GM23338 (cell line): ENCODE measurements around the gene DDX19B. TPM values are rescaled to one million over a fixed set of nuclear protein-coding genes. Genes with fewer than 3 reads are reported as not detected.

Experiments used
- ATAC-seq: fragments of 200-7000 bp; cut with Tn5 transposase; 3 replicates; pipeline ENCODE4 v1.9.1; 2020
- DNase-seq: peaks from one replicate; pipeline ENCODE4 v3.0.0-alpha.2; 2015; ENCODE audit warnings: low spot score
- H2AFZ ChIP-seq: fragments of 200-600 bp; sonication (generic); 2 replicates; pipeline ENCODE4 v1.8.0; 2016; ENCODE audit warnings: antibody characterized with exemption, mild to moderate bottlenecking, moderate library complexity
- H3F3A ChIP-seq: fragments of 200-600 bp; sonication (generic); replicated peaks from 2 replicates; pipeline ENCODE4 v1.8.0; 2017; ENCODE audit warnings: antibody characterized with exemption, mixed run types, low read depth
- H3K27ac ChIP-seq: fragments of 200-600 bp; sonication (generic); 2 replicates; pipeline ENCODE4 v1.6.1; 2016; ENCODE audit warnings: low read depth
- H3K27me3 ChIP-seq: fragments of 200-600 bp; sonication (generic); 2 replicates; pipeline ENCODE4 v1.8.0; 2016; ENCODE audit warnings: mild to moderate bottlenecking, mixed run types, moderate library complexity; ENCODE audit not compliant: insufficient read depth
- H3K36me3 ChIP-seq: fragments of 200-600 bp; sonication (generic); 2 replicates; pipeline ENCODE4 v1.8.0; 2016; ENCODE audit warnings: mild to moderate bottlenecking; ENCODE audit not compliant: insufficient read depth
- H3K4me1 ChIP-seq: fragments of 200-600 bp; sonication (generic); 2 replicates; pipeline ENCODE4 v1.8.0; 2016; ENCODE audit warnings: mild to moderate bottlenecking, moderate library complexity; ENCODE audit not compliant: insufficient read depth
- H3K4me2 ChIP-seq: fragments of 200-600 bp; sonication (generic); 2 replicates; pipeline ENCODE4 v1.7.1; 2017; ENCODE audit warnings: mixed run types
- H3K4me3 ChIP-seq: fragments of 200-600 bp; sonication (generic); 2 replicates; pipeline ENCODE4 v1.6.1; 2016; ENCODE audit warnings: mixed run types
- H3K79me2 ChIP-seq: fragments of 200-600 bp; sonication (generic); replicated peaks from 2 replicates; pipeline ENCODE4 v1.8.0; 2017; ENCODE audit warnings: mild to moderate bottlenecking; ENCODE audit not compliant: insufficient read depth
- H3K9me2 ChIP-seq: fragments of 200-600 bp; sonication (generic); 2 replicates; pipeline ENCODE4 v1.8.0; 2017; ENCODE audit not compliant: insufficient read depth
- H4K20me1 ChIP-seq: fragments of 200-600 bp; sonication (generic); replicated peaks from 2 replicates; pipeline ENCODE4 v1.8.0; 2017; ENCODE audit warnings: mild to moderate bottlenecking; ENCODE audit not compliant: insufficient read depth
- H3K27ac Mint-ChIP-seq: 2 replicates; pipeline ENCODE4 v1.8.0; 2020; ENCODE audit warnings: inconsistent platforms, mild to moderate bottlenecking, moderate library complexity, mixed read lengths
- H3K27me3 Mint-ChIP-seq: 3 replicates; pipeline ENCODE4 v1.8.0; 2022; ENCODE audit warnings: low read depth, mild to moderate bottlenecking, moderate library complexity, mixed read lengths, inconsistent platforms; ENCODE audit not compliant: insufficient read depth, poor library complexity
- H3K36me3 Mint-ChIP-seq: 3 replicates; pipeline ENCODE4 v1.8.0; 2021; ENCODE audit warnings: low read depth, mild to moderate bottlenecking, inconsistent platforms, moderate library complexity, mixed read lengths
- H3K4me1 Mint-ChIP-seq: 3 replicates; pipeline ENCODE4 v1.8.0; 2020; ENCODE audit warnings: mild to moderate bottlenecking, inconsistent platforms, mixed read lengths
- H3K4me3 Mint-ChIP-seq: 3 replicates; pipeline ENCODE4 v1.8.0; 2021; ENCODE audit warnings: moderate library complexity, mild to moderate bottlenecking, inconsistent platforms, mixed read lengths
- H3K9me3 Mint-ChIP-seq: 3 replicates; pipeline ENCODE4 v1.8.0; 2020; ENCODE audit warnings: moderate library complexity, mild to moderate bottlenecking, inconsistent platforms, mixed read lengths
- CREB1 ChIP-seq: fragments of 250-450 bp; sonication (Bioruptor Pico); IDR thresholded peaks from 2 replicates; pipeline ENCODE4 v1.5.0; 2020; ENCODE audit warnings: low read depth, mild to moderate bottlenecking, moderate library complexity
- CTCF ChIP-seq, 2 experiments: fragments of 200-600 bp in 1 of 2; sonication (generic) in 1 of 2; conservative IDR thresholded peaks; 2 replicates each; pipeline versions ENCODE4 v1.5.1 to v1.6.1; 2016 to 2017; ENCODE audit warnings: antibody characterized with exemption in 2 of 2, low read depth in 2 of 2, mild to moderate bottlenecking in 2 of 2, moderate library complexity in 1 of 2
- EZH2 ChIP-seq: fragments of 200-600 bp; sonication (generic); IDR thresholded peaks from one replicate; pipeline ENCODE4 v1.8.0; 2017; ENCODE audit warnings: antibody characterized with exemption, mild to moderate bottlenecking, low read depth; ENCODE audit not compliant: unreplicated experiment
- JUNB ChIP-seq: IDR thresholded peaks from one replicate; pipeline ENCODE4 v1.6.1; 2016; ENCODE audit warnings: antibody characterized with exemption; ENCODE audit not compliant: unreplicated experiment
- NANOG ChIP-seq: IDR thresholded peaks from 2 replicates; pipeline ENCODE4 v1.6.1; 2016; ENCODE audit warnings: antibody characterized with exemption, borderline replicate concordance
- ZNF114 ChIP-seq: fragments of 250-450 bp; sonication (Bioruptor Pico); IDR thresholded peaks from 2 replicates; pipeline ENCODE4 v1.5.0; 2020; ENCODE audit warnings: mild to moderate bottlenecking, moderate library complexity
- ZNF331 ChIP-seq: fragments of 250-450 bp; sonication (Bioruptor Pico); IDR thresholded peaks from 2 replicates; pipeline ENCODE4 v1.5.0; 2020; ENCODE audit warnings: low read depth, mild to moderate bottlenecking, moderate library complexity
- ZNF462 ChIP-seq: fragments of 250-450 bp; sonication (Bioruptor Pico); IDR thresholded peaks from 2 replicates; pipeline ENCODE4 v1.5.0; 2020; ENCODE audit warnings: mild to moderate bottlenecking, moderate library complexity
- polyA plus RNA-seq: library from polyadenylated mRNA; unstranded; fragments of >200 nt; fragmentation: Nextera tagmentation; extraction: Ambion mirVana; gene quantifications from 2 replicates; pipeline ENCODE4 v1.2.1, GENCODE V29; 2016
- total RNA-seq: library from RNA; depleted of rRNA; stranded (reverse); fragments of >200 nt; shearing (Covaris generic); gene quantifications from 2 replicates; pipeline ENCODE4 v1.2.3, GENCODE V29; 2014
- TF ChIP-seq, protein P1 (sequence below): IDR thresholded peaks from one replicate; pipeline ENCODE4 v1.6.1; 2018; ENCODE audit warnings: antibody characterized with exemption; ENCODE audit not compliant: unreplicated experiment

DDX19B gene
- total and polyA plus RNA-seq, 2 experiments from 2014 or later, result 42.2 to 45.8 TPM

DNA sequence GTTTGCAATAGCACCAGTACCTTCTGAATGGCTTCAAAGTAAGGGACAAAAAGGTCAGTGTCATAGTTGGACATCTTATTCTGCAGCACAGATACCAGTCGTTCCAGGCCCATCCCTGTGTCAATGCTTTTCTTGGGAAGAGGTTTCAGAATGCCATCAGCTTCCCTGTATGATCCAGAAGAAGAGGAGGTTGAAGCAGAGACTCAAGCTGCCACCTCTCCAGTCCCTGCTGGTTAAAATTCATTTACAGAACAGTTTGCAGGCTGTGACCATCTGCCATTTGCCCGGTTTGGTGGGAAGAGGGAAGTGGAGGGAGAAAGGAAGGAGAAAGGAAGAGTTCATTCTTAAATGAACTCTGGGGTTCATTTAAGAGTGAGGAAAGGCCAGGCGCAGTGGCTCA is 28.8 kb upstream of the DDX19B start:
- no peak overlapping the region for H3K4me2 ChIP-seq
- no peaks in the 10 kb centered on the region for H3K9me2 ChIP-seq
- peaks cover 93% of the 10 kb centered on the region for H3K36me3 ChIP-seq
- H3K79me2 ChIP-seq, result peaks cover 38% of the 10 kb centered on the region
- no peak for ATAC-seq
- no peak overlapping the region for H3K4me3 ChIP-seq
- H3K27me3 ChIP-seq, result no peaks in the 10 kb centered on the region
- no peaks in the 10 kb centered on the region for H3K4me1 ChIP-seq
- H3K27me3 Mint-ChIP-seq, result peaks cover 10% of the 10 kb centered on the region
- no peak overlapping the region; the same call in 1 of the 2 replicates for H3K27ac Mint-ChIP-seq
- peaks cover 96% of the 10 kb centered on the region for H3K36me3 Mint-ChIP-seq
- no peak overlapping the region for H2AFZ ChIP-seq
- DNase-seq, result no peak
- no peak for TF ChIP-seq CTCF (conservative IDR thresholded peaks at IDR 0.05; ENCODE audit: low read depth in 2 of 2)
- no peak for TF ChIP-seq JUNB
- TF ChIP-seq, protein P1, sequence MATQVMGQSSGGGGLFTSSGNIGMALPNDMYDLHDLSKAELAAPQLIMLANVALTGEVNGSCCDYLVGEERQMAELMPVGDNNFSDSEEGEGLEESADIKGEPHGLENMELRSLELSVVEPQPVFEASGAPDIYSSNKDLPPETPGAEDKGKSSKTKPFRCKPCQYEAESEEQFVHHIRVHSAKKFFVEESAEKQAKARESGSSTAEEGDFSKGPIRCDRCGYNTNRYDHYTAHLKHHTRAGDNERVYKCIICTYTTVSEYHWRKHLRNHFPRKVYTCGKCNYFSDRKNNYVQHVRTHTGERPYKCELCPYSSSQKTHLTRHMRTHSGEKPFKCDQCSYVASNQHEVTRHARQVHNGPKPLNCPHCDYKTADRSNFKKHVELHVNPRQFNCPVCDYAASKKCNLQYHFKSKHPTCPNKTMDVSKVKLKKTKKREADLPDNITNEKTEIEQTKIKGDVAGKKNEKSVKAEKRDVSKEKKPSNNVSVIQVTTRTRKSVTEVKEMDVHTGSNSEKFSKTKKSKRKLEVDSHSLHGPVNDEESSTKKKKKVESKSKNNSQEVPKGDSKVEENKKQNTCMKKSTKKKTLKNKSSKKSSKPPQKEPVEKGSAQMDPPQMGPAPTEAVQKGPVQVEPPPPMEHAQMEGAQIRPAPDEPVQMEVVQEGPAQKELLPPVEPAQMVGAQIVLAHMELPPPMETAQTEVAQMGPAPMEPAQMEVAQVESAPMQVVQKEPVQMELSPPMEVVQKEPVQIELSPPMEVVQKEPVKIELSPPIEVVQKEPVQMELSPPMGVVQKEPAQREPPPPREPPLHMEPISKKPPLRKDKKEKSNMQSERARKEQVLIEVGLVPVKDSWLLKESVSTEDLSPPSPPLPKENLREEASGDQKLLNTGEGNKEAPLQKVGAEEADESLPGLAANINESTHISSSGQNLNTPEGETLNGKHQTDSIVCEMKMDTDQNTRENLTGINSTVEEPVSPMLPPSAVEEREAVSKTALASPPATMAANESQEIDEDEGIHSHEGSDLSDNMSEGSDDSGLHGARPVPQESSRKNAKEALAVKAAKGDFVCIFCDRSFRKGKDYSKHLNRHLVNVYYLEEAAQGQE, result no peak
- TF ChIP-seq ZNF114 (CRISPR knock-in tag), result no peak
- TF ChIP-seq NANOG, result no peak
- TF ChIP-seq EZH2, result no peak
- no peak for TF ChIP-seq ZNF462 (CRISPR knock-in tag)
- TF ChIP-seq CREB1 (CRISPR knock-in tag), result no peak
- no peak for TF ChIP-seq ZNF331 (CRISPR knock-in tag)
- peaks cover 63% of the 10 kb centered on the region for H3F3A ChIP-seq
- no peaks in the 10 kb centered on the region for H3K4me1 Mint-ChIP-seq
- no peak overlapping the region for H3K4me3 Mint-ChIP-seq
- H3K9me3 Mint-ChIP-seq, result no peaks in the 10 kb centered on the region; the same call in 2 of the 3 replicates
- H3K27ac ChIP-seq, result no peak overlapping the region
- H4K20me1 ChIP-seq, result peaks cover 66% of the 10 kb centered on the region
